Daoy (cell line): ENCODE measurements around the gene TNS3. TPM values are rescaled to one million over a fixed set of nuclear protein-coding genes. Genes with fewer than 3 reads are reported as not detected.

Source experiments
- DNase-seq: peaks from one replicate; pipeline ENCODE4 v3.0.0-alpha.2; 2015; ENCODE audit warnings: low read depth
- total RNA-seq: library from RNA; depleted of rRNA; stranded (reverse); fragments of >200 nt; shearing (Covaris generic); gene quantifications from 2 replicates; pipeline ENCODE4 v1.2.3, GENCODE V29; 2014

The TNS3 gene
- total RNA-seq, 1 experiment from 2014 or later, result 58.3 TPM

- DNase-seq, result no peak
Observed at GRCh38 chr7:47507522-47507921, 74.4 kb downstream of the TNS3 start.

DNA sequence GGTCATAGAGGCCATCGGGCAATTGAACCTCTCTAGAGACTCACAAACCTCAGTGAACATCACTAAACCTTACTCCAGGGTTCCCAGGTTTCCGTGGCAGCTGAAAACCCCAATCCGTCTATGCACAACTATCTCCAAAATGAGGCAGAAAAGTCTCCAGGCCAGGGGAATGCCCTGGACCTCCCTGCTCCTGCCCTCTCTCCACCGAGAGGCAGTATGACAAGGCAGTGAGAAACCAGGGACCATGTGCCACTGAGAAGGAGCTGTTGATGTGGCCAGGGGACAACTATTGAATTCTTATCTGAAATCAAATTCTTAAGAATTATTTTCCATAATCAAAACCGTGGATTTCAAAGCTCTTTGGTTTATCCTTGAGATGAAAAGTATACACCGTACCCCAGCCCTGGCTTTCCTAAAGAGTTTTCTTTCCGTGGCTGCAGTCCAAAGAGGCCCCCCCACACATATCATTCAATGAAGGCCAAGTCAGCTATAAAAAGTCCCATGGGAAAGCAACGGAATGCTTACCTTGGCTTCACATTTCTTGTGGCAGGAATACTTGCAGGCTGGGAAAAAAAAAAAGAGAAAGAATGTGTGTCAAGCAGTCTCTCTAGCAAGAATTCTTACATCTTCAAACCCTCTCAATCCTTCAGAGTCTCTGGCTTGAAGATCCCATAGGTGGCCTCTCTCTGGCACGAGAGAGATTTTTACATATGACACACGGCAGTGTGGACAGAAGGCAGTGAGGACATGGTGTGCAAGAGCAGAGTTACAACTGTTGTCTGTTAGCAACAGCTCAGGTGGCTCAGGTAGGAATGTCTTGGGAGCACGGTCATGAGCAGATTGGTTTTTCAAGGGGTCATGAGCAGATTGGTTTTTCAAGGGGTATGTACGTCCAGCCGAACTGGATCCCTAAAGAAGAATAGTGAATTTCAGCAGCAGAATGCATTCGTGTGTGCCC, 75.2 kb downstream of the TNS3 start:
- peak; percentile 50 for DNase-seq

GRCh38 chr7:47505312-47506007, 76.5 kb downstream of the TNS3 start:
- DNase-seq, result no peak

DNA sequence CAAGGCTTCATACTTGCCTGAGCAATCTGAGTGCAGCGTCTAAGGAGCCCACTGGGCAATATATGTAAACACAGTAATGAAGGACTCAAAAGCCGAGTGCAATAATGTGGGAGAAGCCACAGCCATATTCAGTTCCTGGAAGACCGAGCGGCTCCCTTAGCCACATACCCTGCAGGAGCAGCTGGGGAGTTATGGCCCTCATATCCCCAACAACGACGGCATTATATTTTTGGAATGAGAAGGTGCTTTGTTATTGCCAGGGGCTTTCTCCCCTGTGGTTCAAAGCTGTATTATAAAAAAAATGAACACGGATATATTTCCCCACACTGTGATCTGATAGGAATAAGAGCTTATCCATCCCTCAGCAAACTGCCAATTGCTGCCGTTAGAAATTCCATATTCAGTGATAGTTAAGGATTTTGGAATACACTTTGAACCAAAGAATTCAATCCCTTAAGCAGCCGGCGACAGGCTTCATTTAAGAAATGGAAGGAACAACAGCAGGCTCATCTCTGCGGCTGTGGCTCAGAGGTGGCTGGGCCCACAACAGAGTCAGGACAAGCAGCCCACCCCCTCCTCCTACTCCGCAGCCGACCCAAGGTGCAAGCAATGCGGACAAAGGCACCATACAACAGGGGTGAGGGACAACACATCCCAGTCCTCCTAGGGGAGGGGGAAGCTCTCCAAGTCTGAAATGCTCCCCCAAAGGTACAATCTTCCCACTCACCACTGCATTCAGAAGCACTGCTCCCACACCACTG, 77.2 kb downstream of the TNS3 start:
- DNase-seq, result no peak

GRCh38 chr7:47503281-47503680, 78.6 kb downstream of the TNS3 start:
- DNase-seq, result no peak

DNA sequence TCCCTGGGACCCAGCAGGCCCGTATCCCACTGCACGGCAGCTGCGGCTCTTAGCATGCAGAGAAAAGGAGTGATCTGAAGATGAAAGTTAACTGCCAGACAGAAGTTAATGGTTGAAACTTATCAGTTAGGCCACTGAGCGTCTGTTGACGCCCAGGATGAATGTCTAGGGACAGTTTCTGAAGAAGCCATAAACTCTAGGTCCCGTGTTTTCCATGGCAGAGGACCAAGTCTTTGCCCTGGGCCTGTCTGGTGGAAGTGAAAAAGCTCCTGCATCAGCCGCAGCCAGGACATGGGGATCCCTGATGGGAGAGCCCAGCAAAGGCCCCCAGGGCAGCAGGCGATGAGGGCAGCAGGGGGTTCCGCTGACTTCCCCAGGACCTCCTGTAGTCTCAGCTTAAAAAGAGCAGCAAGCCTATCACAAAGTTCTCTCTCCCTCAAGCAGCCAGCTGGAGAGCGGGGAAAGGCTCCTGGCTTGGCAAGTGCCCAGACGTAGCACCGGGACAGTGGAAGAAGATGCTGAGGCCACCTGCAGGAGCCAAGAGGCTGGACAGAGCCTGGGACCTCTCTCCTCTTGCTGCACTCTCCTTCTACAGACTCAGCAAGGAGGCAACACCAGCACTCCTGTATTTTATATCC, 79.6 kb downstream of the TNS3 start:
- no peak for DNase-seq

DNA sequence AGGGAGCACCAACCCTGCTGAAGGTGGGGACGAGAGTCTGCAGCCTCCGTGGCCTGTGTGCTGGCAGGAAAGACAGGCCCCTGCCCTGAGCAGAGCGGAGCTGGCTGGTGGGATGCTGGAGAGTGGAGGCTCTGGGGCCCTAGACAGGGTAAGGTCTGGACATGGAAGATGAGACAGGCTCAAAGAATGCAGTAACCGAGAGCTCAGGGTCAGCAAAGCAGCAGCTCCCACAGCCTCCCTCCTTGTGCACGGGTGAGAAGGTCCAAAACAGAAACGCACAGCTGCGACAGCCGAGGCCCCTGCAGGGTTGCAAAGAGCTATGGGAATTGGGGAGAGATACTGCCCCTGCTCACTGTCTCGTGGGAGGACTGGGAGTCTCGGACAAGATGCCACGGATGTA, 80.5 kb downstream of the TNS3 start:
- DNase-seq, result peak; percentile 63

GRCh38 chr7:47500103-47500563, 81.8 kb downstream of the TNS3 start:
- no peak for DNase-seq

- DNase-seq, result no peak
Observed at GRCh38 chr7:47498229-47499056, 83.5 kb downstream of the TNS3 start.

- no peak for DNase-seq
Observed at GRCh38 chr7:47497367-47498096, 84.4 kb downstream of the TNS3 start.

DNA sequence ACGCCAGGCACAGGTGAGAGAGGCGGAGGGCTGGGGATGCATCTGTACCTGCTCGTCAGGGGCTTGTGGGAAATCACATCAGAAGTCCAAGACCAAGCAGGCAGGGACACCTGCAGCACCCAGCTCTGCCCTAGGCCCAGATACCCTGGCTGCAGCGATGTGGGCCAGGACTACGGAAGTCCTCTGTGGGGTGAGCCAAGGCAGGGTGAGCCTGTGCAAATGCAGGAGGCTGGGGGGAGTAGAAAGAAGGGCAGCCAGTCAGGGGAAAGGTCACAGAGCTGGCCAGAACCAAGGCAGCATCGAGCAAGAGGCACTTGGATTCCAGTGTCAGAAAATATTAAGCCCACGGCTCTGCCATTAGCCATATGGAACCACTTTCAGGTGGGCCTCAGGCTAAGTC, 85.2 kb downstream of the TNS3 start:
- no peak for DNase-seq

GRCh38 chr7:47496056-47496665, 85.8 kb downstream of the TNS3 start:
- DNase-seq, result no peak

GRCh38 chr7:47493976-47494911, 87.7 kb downstream of the TNS3 start:
- no peak for DNase-seq

- DNase-seq, result peak; percentile 74
Observed at GRCh38 chr7:47492716-47493325, 89.1 kb downstream of the TNS3 start.

DNA sequence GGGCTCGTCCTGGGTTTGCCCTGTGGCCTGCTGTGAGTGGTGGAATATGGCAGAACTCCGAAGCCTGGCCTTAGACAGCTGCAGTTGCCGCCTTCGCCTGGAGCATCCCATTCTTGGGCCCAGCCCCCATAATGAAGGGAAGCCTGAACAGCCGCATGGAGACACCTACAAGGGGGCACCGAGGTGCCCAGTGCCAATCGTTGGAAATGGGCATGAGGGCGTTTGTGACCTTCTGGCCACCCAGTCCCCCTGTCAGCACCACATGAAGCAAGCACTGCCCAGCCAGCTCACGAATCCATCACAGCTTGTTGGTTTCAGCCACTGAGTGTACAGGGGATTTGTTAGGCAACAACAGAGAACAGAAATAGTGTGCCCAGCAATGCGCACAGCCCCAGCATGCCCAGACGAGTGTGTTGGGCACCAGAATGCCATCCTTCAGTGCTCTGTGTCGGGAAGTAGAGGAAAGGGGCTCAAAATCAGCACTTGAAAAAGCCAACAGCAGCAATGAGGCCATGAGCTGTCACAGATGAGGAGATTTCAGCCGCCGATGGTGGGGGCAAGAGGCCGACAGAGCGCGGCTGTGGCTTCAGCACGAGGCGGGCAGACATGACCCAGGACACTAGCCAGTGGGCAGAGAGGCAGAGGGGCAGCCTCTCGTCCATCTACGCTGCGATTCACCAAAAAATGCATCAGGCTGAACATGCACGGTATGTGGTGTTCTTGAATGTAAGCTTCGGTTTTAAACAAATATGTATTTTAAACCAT, 91.2 kb downstream of the TNS3 start:
- no peak for DNase-seq

DNA sequence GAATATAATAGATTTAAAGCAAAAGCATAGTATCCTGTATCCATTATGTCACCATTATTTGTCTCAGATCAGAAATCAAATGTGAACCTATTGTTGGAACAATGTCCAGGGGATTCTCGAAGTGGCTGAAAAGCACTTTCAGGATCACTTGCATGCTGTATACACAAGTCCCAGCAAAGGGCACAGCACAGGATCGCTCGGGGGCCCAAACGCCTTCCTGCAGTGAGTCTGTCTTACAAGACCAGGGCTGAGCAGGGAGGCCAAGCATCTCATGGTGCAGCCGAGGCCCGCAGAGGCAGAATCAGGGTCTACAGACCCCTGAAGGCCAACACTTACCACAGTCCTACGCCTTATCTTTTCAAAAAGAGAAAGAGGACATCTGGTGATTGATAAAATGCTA, 92.3 kb downstream of the TNS3 start:
- no peak for DNase-seq

GRCh38 chr7:47488969-47489342, 93.0 kb downstream of the TNS3 start:
- DNase-seq, result no peak
